GM21526 (cell line): ENCODE data around the gene DENND4C.
A peak's percentile ranks its signal among the peaks of the same experiment; 100 is the strongest.
"Not testable (repeated sequence)": the region's sequence is repeated elsewhere in the genome, so short reads cannot be mapped to it uniquely, and the experiment has no call there.

Experiments
- ATAC-seq: cut with Tn5 transposase; IDR thresholded peaks from one replicate; pipeline ENCODE4 v1.9.1; 2021; ENCODE audit warnings: moderate library complexity; ENCODE audit not compliant: unreplicated experiment, low FRiP score

DENND4C gene

DNA sequence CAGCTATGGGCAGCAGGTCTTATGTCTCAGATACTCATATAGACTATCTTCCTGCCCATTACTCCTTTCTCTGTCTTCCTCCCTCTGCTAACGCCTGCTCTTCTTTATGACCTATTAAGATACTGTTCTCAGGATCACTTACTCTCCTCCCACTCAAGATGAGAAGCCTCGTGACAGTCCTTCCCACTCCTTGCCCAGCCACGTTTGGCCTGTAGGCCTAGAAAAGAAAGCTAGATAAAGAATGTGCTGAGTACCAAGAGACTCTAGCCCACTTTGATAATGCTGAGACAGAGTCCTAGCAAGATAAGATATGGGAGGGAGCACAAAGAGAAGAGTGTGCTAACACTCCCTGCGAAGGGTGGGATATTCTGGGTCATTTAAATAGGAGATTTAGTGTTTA is 6.8 kb upstream of the DENND4C start:
- no peak for ATAC-seq

DNA sequence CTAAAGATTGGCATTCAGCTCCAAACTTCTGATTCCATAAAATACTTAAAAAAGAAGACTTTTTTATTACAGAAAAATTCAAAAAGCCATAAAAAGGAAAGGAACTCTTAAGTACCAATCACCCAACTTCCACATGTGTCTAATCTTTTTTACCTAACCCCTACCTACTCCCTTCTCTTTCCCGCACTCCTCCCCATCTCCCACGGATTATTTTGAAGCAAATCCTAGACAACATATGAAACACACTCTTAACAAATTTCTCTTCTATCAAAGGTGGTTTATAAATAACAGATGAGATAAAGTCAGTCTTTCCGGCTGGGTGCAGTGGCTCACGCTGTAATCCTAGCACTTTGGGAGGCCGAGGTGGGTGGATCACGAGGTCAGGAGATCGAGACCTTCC is 5.9 kb upstream of the DENND4C start:
- no peak for ATAC-seq

DNA sequence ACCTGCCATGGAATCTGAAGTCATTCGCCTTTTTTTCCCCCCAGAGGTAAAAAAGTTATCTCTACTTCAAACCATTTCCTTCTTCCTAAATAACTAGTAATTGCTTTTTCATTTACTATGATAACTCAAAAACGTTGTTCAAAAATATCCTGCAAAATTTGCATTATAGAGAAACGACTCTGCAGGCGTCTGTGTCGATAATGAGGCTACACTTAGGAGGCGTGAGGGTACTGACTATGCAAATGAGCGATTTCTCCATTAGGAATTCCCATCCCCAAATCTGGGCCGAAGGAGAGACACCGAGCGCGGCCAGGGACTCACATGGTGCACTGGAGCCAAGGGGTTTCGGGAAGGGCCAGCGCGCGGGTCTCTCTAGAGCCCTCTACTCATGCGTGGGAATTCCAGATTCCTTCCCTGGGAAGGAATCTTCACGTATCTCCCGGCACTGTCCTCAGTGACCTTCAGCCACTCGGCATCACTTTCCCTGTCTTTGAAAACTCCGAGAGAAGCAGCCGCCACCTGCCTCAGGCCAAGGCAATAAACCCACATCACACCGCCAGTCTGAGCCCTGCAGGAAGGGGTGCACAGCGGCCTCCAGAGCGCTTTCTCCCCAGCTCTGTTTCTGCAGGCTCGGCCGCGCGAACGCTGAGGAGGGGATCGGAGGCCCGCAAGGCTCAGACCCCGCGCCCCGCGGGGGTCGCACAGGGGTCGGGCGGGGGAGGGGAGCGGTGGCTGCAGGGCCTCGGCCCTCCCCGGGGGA is 718 bp upstream of the DENND4C start:
- ATAC-seq = peak; percentile 47

DNA sequence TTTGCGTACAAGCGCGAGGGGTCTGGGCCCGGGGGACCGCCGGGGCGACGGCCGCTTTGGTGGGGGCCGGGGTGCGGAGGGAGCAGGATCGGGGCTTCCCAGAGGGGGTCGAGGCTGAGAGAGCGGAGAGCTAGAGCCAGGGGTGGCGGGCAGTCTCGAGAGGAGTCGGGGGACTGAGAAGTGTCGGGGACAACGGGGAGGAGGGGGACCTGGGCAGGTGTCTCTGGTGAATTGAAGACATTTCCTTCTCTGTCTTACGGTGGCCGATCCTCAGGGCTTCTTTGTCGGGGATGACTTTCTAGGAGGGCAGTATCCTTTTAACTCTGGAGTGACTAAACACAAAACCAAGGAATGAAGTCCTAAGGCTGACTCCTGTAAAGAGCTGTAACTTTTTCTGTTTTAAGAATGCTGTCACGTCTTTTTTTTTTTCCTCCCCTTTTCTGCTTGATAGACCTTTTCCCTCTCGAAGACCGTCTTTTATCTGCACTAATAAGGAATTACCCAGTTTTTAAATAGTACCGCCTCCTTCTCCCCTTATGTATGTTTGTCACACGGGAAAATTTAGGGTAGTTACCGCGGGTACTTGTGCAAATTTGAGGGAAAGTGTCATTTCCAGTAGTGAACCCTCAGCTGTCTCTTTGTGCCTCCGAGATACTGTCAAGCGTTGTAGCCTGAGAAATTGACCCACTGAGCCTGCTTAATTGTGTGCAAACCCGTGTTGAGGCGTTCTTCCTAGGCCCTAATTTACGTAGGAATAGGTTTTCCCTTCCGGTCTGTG is 822 bp downstream of the DENND4C start:
- ATAC-seq = peak; percentile 11

DNA sequence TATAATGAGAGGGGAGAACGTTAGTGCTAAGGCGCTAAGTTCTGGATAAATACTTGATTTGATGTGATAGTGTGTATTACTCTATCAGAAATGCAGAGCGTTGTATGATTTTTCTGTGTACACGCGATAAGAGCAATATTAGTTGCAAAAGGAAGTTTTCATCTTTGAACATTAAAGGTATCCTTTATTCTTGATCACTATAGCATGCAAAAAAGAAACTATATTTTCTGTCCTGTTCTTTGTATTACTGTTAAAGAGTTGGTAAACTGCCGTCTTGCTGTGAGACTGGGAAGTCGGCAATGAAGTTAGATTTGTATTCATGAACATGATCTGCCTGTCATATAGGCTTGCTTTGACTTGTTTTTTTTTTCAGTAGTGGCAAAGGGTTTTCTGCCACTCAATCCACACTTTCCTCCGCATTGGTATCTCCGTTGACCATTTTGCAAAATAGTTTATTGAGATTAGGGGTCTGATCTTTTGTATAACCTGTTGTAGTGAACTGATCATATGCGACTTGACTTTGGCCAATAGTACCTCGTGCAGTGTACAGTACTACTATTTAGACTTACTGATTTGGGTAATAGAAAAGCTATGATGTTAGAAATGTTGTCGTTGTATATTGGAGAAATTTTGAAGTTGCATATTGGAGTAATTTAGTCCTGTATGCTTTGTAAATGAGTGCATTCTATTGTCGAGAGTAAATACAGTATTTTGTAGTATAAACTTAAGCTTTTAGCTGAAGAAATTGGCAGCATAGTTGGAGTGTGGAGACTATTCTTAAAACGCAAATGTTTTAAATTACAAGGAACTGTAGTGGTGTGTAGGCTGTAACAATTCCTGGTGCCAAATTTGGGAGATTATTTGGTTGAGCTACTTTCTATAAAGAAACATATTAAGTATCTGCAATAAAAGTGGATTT is 1.7 kb downstream of the DENND4C start:
- ATAC-seq = no peak

DNA sequence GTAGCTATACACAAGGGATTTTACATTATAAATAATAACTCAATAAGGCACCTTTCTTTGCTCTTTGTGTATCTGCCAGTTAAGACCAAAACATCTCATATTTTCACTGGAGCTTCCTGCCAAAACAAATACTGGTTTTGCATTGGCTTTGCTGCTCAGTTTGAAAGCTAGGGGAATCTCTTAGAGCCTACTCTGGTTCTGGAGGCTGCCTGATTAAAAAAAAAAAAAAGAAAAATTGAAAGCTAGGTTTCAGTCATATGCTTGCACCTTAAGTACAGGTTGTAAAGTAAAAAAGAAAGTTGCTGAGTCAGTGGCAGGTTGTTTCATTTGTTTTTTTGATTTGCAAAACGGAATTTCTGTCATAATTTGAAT is 2.3 kb downstream of the DENND4C start:
- ATAC-seq = peak; percentile 37

DNA sequence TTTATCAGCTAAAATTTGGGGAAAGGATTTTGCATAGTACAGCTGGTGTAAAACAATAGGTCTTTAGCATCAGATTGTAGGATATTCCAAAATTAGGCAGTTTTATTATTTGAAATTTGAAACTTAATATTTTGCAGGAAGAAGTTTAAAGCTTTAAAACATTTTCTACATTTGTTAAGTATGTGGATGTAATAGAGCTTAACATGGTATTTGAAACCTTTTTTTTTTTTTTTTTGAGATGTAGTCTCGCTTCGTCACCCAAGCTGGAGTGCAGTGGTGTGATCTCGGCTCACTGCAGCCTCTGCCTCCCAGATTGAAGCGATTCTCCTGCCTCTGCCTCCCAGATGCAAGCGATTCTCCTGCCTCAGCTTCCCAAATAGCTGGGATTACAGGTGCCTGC is 2.9 kb downstream of the DENND4C start:
- no peak for ATAC-seq

DNA sequence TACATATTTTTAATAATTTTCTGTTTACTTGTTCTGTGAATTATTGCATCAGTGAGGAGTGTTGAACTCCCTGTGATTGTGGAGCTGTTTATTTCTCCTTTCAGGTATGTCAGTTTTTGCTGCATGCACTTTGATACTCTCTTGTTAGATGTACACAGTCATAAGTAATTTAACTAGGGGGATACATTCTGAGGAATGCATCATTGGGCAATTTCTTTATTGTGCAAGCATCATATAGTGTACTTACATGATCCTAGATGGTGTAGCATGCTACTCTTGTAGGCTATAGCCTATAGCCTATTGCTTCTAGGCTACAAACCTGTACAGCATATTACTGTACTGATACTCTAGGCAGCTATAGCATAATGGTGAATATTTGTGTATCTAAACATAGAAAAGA is 9.5 kb downstream of the DENND4C start:
- ATAC-seq = no peak

DNA sequence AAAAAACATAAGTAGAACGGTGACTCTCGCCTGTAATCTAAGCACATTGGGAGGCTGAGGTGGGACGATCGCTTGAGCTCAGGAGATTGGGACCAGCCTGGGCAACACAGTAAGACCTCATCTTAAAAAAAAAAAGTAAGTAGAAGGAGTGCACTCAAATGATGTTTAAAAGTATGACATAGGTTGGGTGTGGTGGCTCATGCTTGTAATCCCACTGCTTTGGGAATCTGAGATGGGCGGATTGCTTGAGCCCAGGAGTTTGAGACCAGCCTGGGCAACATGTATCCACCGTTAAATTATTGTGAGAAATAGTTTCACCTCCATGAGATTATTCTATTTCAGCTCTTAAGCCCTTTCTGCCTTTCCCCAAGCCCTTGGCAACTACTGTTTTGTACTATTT is 11.2 kb downstream of the DENND4C start:
- no peak for ATAC-seq

DNA sequence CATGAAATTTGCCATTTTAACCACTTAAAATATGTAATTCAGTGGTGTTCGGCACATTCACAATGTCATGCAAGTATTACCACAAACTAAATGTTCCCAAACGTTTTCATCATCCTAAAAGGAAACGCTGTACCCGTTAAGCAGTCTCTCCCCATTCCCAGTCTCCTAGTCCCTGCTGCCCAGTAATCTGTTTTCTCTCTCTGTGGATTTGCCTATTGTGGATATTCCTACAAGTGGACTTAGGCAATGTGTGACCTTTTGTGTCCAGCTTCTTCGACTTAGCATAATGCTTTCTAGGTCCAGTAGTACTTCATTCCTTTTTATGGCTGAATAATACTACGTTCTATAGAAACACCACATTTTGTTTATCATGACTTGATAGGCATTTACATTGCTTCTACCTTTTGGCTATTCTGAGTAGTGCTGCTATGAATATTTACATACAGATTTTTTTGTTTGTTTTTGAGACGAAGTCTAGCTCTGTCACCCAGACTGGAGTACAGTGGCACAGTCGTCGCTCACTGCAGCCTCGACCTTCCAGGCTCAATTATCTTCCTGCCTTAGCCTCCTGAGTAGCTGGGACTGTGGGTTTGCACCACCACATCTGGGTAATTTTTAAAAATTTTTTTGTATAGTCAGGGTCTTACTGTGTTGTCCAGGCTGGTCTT is 13.0 kb downstream of the DENND4C start:
- no peak for ATAC-seq

DNA sequence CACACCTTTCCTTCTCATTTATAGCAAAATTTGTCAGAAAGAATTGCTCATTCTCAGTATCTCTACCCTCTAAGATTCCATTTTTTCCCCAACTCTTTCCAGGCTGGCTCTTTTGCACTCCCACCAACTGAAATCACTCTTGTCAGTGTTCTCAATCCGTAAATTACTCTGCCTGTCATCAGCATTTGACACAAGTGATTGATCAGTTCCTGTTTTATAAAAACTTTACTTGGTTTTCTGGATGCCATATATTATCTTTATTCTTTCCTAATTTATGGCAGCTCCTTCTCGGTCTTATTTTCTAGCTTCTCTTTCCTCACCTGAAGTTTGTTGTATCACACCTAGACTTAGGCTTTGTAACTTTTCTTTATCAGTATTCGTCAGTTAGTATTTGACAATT is 16.4 kb downstream of the DENND4C start:
- ATAC-seq = no peak

DNA sequence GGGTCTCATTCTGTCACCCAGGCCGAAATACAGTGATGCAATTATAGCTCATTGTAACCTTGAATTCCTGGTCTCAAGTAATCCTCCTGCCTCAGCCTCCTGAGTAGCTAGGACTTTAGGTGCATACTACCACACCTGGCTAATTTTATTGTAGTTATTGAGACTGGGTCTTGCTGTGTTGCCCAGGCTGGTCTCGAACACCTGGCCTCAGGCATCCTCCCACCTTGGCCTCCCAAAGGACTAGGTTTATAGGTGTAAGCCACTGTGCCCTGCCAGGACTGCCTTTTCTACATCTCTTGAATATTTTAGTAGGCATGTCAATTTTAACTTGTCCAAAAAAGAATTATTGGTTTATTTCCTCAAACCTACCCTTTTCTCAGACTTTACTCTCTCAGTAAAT is 16.9 kb downstream of the DENND4C start:
- ATAC-seq = no peak

DNA sequence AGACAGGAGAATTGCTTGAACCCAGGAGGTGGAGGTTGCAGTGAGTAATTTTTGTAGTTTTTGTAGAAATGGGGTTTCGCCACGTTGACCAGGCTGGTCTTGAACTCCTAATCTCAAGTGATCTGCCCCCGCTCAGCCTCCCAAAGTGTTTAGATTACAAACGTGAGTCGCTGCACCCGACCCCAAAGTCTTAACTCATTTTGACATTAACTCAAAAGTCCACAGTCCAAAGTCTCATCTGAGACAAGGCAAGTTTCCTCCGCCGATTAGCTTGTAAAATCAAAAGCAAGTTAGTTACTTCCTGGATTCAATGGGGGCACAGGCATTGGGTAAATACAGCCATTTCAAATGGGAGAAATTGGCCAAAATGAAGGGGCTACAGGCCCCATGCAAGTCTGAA is 19.9 kb downstream of the DENND4C start:
- ATAC-seq = not testable (repeated sequence)

DNA sequence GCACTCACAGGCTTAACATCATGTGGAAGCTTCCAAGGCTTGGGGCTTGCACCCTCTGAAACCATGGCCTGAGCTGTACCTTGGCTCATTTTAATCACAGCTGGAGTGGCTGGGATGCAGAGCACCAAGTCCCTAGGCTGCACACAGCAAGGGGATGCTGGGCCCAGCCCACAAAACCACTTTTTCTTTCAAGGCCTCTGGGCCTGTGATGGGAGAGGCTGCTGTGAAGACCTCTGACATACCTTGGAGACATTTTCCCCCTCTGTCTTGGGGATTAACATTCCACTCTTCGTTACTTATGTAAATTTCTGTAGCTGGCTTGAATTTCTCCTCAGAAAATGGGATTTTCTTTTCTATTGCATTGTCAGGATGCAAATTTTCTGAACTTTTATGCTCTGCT is 20.7 kb downstream of the DENND4C start:
- ATAC-seq = not testable (repeated sequence)

DNA sequence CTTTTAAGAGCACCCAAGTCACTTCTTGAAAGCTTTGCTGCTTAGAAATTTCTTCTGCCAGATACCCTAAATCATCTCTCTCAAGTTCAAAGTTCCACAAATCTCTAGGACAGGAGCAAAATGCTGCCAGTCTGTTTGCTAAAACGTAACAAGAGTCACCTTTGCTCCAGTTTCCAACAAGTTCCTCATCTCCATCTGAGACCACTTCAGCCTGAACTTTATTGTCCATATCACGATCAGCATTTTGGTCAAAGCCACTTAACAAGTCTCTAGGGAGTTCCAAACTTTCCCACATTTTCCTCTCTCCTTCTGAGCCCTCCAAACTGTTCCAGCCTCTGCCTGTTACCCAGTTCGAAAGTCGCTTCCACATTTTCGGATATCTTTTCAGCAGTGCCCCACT is 21.1 kb downstream of the DENND4C start:
- ATAC-seq = not testable (repeated sequence)

DNA sequence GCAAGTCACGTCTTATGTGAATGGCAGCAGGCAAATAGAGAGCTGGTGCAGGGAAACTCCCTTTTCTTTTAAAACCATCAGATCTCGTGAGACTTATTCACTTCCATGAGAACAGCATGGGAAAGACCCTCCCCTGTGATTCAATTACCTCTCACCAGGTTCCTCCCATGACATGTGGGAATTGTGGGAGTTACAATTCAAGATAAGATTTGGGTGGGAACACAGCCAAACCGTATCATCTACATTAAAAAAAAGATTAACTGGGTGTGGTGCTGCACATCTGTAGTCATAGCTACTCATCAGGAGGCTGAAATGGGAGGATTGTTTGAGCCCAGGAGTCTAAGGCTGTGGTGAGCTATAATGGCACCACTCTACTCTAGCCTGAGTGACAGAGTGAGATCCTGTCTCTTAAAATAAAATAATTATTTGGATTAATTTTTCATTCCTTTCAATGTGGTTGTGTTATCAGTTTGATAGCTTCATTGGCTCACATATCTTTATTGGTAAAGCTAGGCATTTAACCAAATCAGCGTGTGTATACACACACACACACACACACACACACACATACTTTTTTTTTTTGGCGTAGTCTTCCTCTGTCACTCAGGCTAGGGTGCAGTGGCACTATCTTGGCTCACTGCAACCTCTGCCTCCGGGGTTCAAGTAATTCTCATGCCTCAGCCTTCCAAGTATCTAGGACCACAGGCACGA is 21.8 kb downstream of the DENND4C start:
- ATAC-seq = no peak

DNA sequence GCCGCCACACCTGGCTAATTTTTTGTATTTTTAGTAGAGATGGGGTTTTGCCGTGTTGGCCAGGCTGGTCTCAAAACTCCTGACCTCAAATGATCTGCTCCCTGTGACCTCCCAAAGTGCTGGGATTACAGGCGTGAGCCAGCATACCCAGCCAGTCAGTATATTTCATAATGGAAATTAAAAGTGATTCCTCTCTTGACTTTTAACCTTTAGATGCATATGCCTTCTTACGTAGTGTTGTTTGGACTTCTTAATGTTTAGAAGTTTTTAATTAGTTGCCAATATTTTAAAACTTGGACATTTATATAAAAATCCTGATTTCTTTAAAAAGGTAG is 22.4 kb downstream of the DENND4C start:
- no peak for ATAC-seq

DNA sequence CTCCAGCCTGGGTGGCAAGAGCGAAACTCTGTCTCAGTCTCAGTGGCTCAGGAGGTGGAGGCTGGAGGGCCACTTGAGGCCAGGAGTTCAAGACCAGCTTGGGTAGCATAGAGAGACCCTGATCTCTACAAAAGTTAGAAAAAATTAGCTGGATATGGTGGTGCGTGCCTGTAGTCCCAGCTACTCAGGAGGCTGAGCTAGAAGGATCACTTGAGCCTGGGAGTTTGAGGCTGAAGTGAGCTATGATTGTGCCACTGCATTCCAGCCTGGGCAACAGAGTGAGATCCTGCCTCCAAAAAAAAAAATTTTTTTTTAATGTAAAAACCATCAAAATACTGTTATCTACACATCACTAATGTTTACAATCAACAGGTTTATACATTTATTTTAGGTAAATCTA is 24.6 kb downstream of the DENND4C start:
- no peak for ATAC-seq

DNA sequence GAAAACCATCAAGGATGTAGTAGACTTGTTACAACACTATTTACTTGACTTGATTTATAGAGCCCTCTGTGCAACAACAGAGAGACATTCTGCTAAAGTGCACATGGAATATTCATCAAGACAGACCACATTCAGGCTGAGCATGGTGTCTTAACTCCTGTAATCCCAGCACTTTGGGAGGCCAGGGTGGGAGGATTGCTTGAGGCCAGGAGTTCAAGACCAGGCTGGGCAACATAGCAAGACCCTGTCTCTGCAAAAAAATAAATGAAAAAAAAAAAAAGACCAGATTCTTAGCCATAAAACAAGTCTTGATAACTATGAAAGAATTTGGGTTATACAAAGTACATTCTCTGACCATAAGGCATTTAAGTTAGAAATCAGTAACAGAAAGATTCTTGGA is 25.3 kb downstream of the DENND4C start:
- no peak for ATAC-seq

DNA sequence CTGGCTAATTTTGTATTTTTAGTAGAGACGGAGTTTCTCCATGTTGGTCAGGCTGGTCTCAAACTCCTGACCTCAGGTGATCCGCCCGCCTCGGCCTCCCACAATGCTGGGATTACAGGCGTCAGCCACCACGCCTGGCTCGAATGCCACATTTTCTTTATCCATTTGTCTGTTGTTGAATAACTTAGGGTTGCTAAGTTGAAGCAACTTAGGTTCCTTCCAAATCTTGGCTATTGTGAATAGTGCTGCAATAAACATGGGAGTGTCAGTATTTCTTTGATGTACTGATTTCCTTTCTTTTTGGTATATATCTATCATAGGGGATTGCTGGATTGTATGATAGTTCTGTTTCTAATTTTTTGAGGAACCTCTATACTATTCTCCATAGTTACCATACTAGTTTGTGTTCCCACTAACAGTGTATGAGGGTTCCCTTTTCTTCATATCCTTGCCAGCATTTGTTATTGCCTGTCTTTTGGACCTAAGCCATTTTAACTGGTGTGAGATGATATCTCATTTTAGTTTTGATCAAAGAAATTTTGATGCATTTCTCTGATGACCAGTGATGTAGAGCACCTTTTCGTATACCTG is 29.3 kb downstream of the DENND4C start:
- not testable (repeated sequence) for ATAC-seq
